Breast epithelium (tissue), 3 donors: ENCODE results near the gene DISP3.

ENCODE experiments used
- CTCF ChIP-seq, 3 donors: fragments of 450-650 bp; IDR thresholded peaks; one replicate each; pipeline ENCODE4 v1.5.1; 2016 to 2017; ENCODE audit warnings: antibody characterized with exemption in 3 of 3, mild to moderate bottlenecking in 3 of 3, moderate library complexity in 3 of 3
- POLR2AphosphoS5 ChIP-seq, 3 donors: sonication (generic); formaldehyde crosslinking; IDR thresholded peaks; one replicate each; pipeline ENCODE4 v1.6.1; 2017; ENCODE audit warnings: antibody characterized with exemption in 3 of 3

GRCh38 chr1:11456965-11457364, 22.0 kb upstream of the DISP3 start:
- TF ChIP-seq CTCF (IDR thresholded peaks at IDR 0.05) (no peak), POLR2AphosphoS5 (IDR thresholded peaks at IDR 0.05) (no peak)
